H9 (cell line): ENCODE data around the gene SARNP. TPM values are rescaled to one million over a fixed set of nuclear protein-coding genes. Genes with fewer than 3 reads are reported as not detected.

Experiments
- DNase-seq: peaks from one replicate; pipeline ENCODE4 v3.0.0-alpha.2; 2017
- H2AFZ ChIP-seq: one replicate; pipeline ENCODE4 v1.6.1; 2013; ENCODE audit warnings: mild to moderate bottlenecking, low read length, control low read depth, moderate library complexity
- H2AK5ac ChIP-seq: 2 replicates; pipeline ENCODE4 v1.6.1; 2013; ENCODE audit warnings: low read length, control low read depth, mixed read lengths; ENCODE audit not compliant: insufficient read length
- H2BK120ac ChIP-seq: one replicate; pipeline ENCODE4 v1.6.1; 2013; ENCODE audit warnings: low read depth, mild to moderate bottlenecking, low read length, control low read depth, inconsistent platforms; ENCODE audit not compliant: poor library complexity, severe bottlenecking
- H2BK12ac ChIP-seq: 2 replicates; pipeline ENCODE4 v1.6.1; 2013; ENCODE audit warnings: low read length, control low read depth, mixed read lengths, low read depth; ENCODE audit not compliant: insufficient read length
- H2BK15ac ChIP-seq: 2 replicates; pipeline ENCODE4 v1.6.1; 2013; ENCODE audit warnings: low read depth, low read length, control low read depth
- H2BK20ac ChIP-seq: one replicate; pipeline ENCODE4 v1.6.1; 2013; ENCODE audit warnings: low read depth, mild to moderate bottlenecking, low read length, control low read depth, inconsistent platforms; ENCODE audit not compliant: poor library complexity, severe bottlenecking
- H2BK5ac ChIP-seq: 2 replicates; pipeline ENCODE4 v1.6.1; 2013; ENCODE audit warnings: low read length, control low read depth, mixed read lengths; ENCODE audit not compliant: insufficient read length
- H3K14ac ChIP-seq: 2 replicates; pipeline ENCODE4 v1.6.1; 2013; ENCODE audit warnings: low read length, control low read depth; ENCODE audit not compliant: insufficient read depth
- H3K18ac ChIP-seq: 2 replicates; pipeline ENCODE4 v1.6.1; 2013; ENCODE audit warnings: low read depth, mild to moderate bottlenecking, mixed read lengths, low read length, control low read depth; ENCODE audit not compliant: insufficient read length
- H3K23ac ChIP-seq: 2 replicates; pipeline ENCODE4 v1.6.1; 2013; ENCODE audit warnings: low read length, control low read depth, mixed read lengths, low read depth; ENCODE audit not compliant: insufficient read length
- H3K23me2 ChIP-seq: 2 replicates; pipeline ENCODE4 v1.6.1; 2013; ENCODE audit warnings: low read depth, mild to moderate bottlenecking, mixed read lengths, low read length, control low read depth; ENCODE audit not compliant: insufficient read length, poor library complexity, severe bottlenecking
- H3K27ac ChIP-seq: 2 replicates; pipeline ENCODE4 v1.5.1; 2013; ENCODE audit warnings: low read length, control low read depth, mixed read lengths, low read depth; ENCODE audit not compliant: insufficient read length
- H3K27me3 ChIP-seq: 2 replicates; pipeline ENCODE4 v1.6.1; 2013; ENCODE audit warnings: low read length, control low read depth, inconsistent platforms; ENCODE audit not compliant: insufficient read depth
- H3K4ac ChIP-seq: 2 replicates; pipeline ENCODE4 v1.6.1; 2013; ENCODE audit warnings: low read depth, mild to moderate bottlenecking, control low read depth, inconsistent platforms, low read length, moderate library complexity
- H3K4me1 ChIP-seq: 2 replicates; pipeline ENCODE4 v1.6.1; 2013; ENCODE audit warnings: low read length, control low read depth, inconsistent platforms; ENCODE audit not compliant: insufficient read depth
- H3K4me2 ChIP-seq: 2 replicates; pipeline ENCODE4 v1.6.1; 2013; ENCODE audit warnings: low read length, control low read depth, mixed read lengths; ENCODE audit not compliant: insufficient read length, insufficient read depth
- H3K56ac ChIP-seq: 2 replicates; pipeline ENCODE4 v1.6.1; 2013; ENCODE audit warnings: low read depth, mild to moderate bottlenecking, mixed read lengths, low read length, control low read depth; ENCODE audit not compliant: insufficient read length
- H3K79me1 ChIP-seq: 2 replicates; pipeline ENCODE4 v1.6.1; 2013; ENCODE audit warnings: low read depth, mild to moderate bottlenecking, moderate library complexity, low read length, control low read depth, inconsistent platforms; ENCODE audit not compliant: insufficient read depth, poor library complexity, severe bottlenecking
- H3K79me2 ChIP-seq: 2 replicates; pipeline ENCODE4 v1.6.1; 2013; ENCODE audit warnings: low read length, control low read depth, inconsistent platforms; ENCODE audit not compliant: insufficient read depth
- H3K9ac ChIP-seq: 2 replicates; pipeline ENCODE4 v1.6.1; 2013; ENCODE audit warnings: low read length, control low read depth, mixed read lengths; ENCODE audit not compliant: insufficient read length; ENCODE audit errors: extremely low read depth
- H3K9me3 ChIP-seq: one replicate; pipeline ENCODE4 v1.6.1; 2013; ENCODE audit warnings: low read depth, low read length, inconsistent platforms; ENCODE audit not compliant: control insufficient read depth
- H3T11ph ChIP-seq: one replicate; pipeline ENCODE4 v1.6.1; 2013; ENCODE audit warnings: mild to moderate bottlenecking, low read length, control low read depth, inconsistent platforms
- H4K20me1 ChIP-seq: one replicate; pipeline ENCODE4 v1.6.1; 2013; ENCODE audit not compliant: control insufficient read depth, insufficient read length, insufficient read depth
- H4K5ac ChIP-seq: 2 replicates; pipeline ENCODE4 v1.6.1; 2013; ENCODE audit warnings: low read depth, mild to moderate bottlenecking, mixed read lengths, low read length, control low read depth; ENCODE audit not compliant: insufficient read length
- H4K8ac ChIP-seq: replicated peaks from 2 replicates; pipeline ENCODE4 v1.6.1; 2013; ENCODE audit warnings: low read length, control low read depth, mixed read lengths, low read depth; ENCODE audit not compliant: insufficient read length
- H4K91ac ChIP-seq: 2 replicates; pipeline ENCODE4 v1.6.1; 2013; ENCODE audit warnings: low read depth, mild to moderate bottlenecking, moderate library complexity, mixed read lengths, low read length, control low read depth; ENCODE audit not compliant: insufficient read length
- H3K27ac Mint-ChIP-seq, 3 experiments: 2 replicates in 2 of 3; 3 replicates in 1 of 3; pipeline ENCODE4 v1.8.0; 2020 to 2021; ENCODE audit warnings: mixed read lengths in 3 of 3, mild to moderate bottlenecking in 1 of 3, moderate library complexity in 1 of 3
- H3K27me3 Mint-ChIP-seq: 2 replicates; pipeline ENCODE4 v1.8.0; 2021; ENCODE audit warnings: low read depth, mild to moderate bottlenecking, moderate library complexity, mixed read lengths
- H3K36me3 Mint-ChIP-seq, 3 experiments: 2 replicates in 2 of 3; 3 replicates in 1 of 3; pipeline ENCODE4 v1.8.0; 2020 to 2021; ENCODE audit warnings: low read depth in 3 of 3, mixed read lengths in 3 of 3; ENCODE audit not compliant: insufficient read depth in 1 of 3
- H3K4me1 Mint-ChIP-seq, 2 experiments: 2 replicates each; pipeline ENCODE4 v1.8.0; 2020; ENCODE audit warnings: mixed read lengths in 2 of 2
- H3K4me3 Mint-ChIP-seq, 2 experiments: 2 replicates in 1 of 2; 3 replicates in 1 of 2; pipeline ENCODE4 v1.8.0; 2020 to 2021; ENCODE audit warnings: mild to moderate bottlenecking in 2 of 2, mixed read lengths in 2 of 2, moderate library complexity in 1 of 2
- H3K9me3 Mint-ChIP-seq, 2 experiments: 2 replicates in 1 of 2; 3 replicates in 1 of 2; pipeline ENCODE4 v1.8.0; 2020; ENCODE audit warnings: mild to moderate bottlenecking in 2 of 2, mixed read lengths in 2 of 2, moderate library complexity in 1 of 2
- WGBS: extraction: QIAGEN DNeasy Blood & Tissue Kit; methylation state at CpG from one replicate; pipeline ENCODE4 v1.1.7; 2013; ENCODE audit warnings: missing lambda C conversion rate, low lambda C conversion rate, mixed read lengths; ENCODE audit not compliant: insufficient read length; ENCODE audit errors: extremely low coverage; 5-methylcytosine and 5-hydroxymethylcytosine counted together
- total RNA-seq: library from RNA; stranded (reverse); gene quantifications from 2 replicates; pipeline ENCODE4 v1.2.1, GENCODE V29; 2021
- TF ChIP-seq, protein P1 (sequence below): fragments of 200-600 bp; sonication (generic); conservative IDR thresholded peaks from 3 replicates; pipeline ENCODE4 v1.8.0; 2021; ENCODE audit warnings: antibody characterized with exemption, mild to moderate bottlenecking

SARNP gene
- total RNA-seq, 1 experiment from 2014 or later: 127 TPM

DNA sequence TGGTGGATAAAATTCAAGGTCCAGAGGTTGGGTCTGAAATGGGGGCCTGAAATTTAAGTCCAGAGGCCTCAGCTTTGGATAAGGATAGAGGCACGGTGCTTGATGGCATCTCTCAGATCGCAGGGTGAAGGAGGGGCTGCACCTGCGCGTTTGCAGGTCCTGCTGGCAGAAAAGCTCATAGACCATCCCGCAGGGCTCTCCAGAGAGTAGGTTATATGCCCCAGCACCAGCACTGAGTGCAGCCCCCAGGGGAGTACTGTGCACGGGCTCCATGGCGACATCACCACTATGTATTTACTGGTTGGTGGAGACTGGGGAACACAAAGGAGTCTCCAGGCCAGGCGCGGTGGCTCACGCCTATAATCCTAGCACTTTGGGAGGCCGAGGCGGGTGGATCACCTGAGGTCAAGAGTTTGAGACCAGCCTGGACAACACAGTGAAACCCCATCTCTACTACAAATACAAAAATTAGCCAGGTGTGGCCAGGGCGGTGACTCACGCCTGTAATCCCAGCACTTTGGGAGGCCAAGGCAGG, 84.4 kb downstream of the SARNP start:
- no peak overlapping the region for H4K91ac ChIP-seq

More for the DNA sequence above, 84.4 kb downstream of the SARNP start:
- Histone ChIP-seq H3K14ac (no peak overlapping the region), H3K4me1 (no peaks in the 10 kb centered on the region; the same call in 1 of the 2 replicates), H3K9me3 (no peaks in the 10 kb centered on the region), H3K27me3 (no peaks in the 10 kb centered on the region), H3K23me2 (peaks cover 12% of the 10 kb centered on the region), H3K27ac (no peak overlapping the region), H3K79me1 (no peaks in the 10 kb centered on the region), H3K56ac (no peak overlapping the region), H2BK120ac (no peak overlapping the region), H3K4ac (no peak overlapping the region), H3K9ac (no peak overlapping the region), H3T11ph (no peak overlapping the region), H2AFZ (no peak overlapping the region), H4K5ac (no peak overlapping the region), H2BK12ac (no peak overlapping the region), H2AK5ac (no peak overlapping the region), H2BK20ac (no peak overlapping the region), H4K20me1 (peaks cover 2% of the 10 kb centered on the region), H2BK15ac (no peak overlapping the region), H3K4me2 (no peak overlapping the region), H3K23ac (no peak overlapping the region), H3K18ac (no peak overlapping the region), H2BK5ac (no peak overlapping the region), H4K8ac (no peak overlapping the region), H3K79me2 (no peaks in the 10 kb centered on the region; the same call in 1 of the 2 replicates)
- no peak overlapping the region for H3K27ac Mint-ChIP-seq
- TF ChIP-seq, protein P1, sequence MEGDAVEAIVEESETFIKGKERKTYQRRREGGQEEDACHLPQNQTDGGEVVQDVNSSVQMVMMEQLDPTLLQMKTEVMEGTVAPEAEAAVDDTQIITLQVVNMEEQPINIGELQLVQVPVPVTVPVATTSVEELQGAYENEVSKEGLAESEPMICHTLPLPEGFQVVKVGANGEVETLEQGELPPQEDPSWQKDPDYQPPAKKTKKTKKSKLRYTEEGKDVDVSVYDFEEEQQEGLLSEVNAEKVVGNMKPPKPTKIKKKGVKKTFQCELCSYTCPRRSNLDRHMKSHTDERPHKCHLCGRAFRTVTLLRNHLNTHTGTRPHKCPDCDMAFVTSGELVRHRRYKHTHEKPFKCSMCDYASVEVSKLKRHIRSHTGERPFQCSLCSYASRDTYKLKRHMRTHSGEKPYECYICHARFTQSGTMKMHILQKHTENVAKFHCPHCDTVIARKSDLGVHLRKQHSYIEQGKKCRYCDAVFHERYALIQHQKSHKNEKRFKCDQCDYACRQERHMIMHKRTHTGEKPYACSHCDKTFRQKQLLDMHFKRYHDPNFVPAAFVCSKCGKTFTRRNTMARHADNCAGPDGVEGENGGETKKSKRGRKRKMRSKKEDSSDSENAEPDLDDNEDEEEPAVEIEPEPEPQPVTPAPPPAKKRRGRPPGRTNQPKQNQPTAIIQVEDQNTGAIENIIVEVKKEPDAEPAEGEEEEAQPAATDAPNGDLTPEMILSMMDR: no peak
- H3K4me1 Mint-ChIP-seq: peaks cover 31 to 37% of the 10 kb centered on the region in 2 experiments
- DNase-seq: no peak
- H3K36me3 Mint-ChIP-seq: no peaks in the 10 kb centered on the region; a peak in 1 of 7 replicates
- WGBS: no CpG with 5 or more reads among the region's 14 CpGs
- no peak overlapping the region for H3K4me3 Mint-ChIP-seq
- H3K9me3 Mint-ChIP-seq: no peaks in the 10 kb centered on the region; a peak in 1 of 5 replicates
- no peaks in the 10 kb centered on the region; the same call in 1 of the 2 replicates for H3K27me3 Mint-ChIP-seq
